GM19193 (cell line): Measurements from ENCODE around the gene SIPA1L3.

Source experiments
- POLR2A ChIP-seq: IDR thresholded peaks from 4 replicates; pipeline ENCODE4 v1.6.1; 2011; ENCODE audit not compliant: insufficient read depth, insufficient read length; ENCODE audit errors: extremely low read depth

The SIPA1L3 gene

DNA sequence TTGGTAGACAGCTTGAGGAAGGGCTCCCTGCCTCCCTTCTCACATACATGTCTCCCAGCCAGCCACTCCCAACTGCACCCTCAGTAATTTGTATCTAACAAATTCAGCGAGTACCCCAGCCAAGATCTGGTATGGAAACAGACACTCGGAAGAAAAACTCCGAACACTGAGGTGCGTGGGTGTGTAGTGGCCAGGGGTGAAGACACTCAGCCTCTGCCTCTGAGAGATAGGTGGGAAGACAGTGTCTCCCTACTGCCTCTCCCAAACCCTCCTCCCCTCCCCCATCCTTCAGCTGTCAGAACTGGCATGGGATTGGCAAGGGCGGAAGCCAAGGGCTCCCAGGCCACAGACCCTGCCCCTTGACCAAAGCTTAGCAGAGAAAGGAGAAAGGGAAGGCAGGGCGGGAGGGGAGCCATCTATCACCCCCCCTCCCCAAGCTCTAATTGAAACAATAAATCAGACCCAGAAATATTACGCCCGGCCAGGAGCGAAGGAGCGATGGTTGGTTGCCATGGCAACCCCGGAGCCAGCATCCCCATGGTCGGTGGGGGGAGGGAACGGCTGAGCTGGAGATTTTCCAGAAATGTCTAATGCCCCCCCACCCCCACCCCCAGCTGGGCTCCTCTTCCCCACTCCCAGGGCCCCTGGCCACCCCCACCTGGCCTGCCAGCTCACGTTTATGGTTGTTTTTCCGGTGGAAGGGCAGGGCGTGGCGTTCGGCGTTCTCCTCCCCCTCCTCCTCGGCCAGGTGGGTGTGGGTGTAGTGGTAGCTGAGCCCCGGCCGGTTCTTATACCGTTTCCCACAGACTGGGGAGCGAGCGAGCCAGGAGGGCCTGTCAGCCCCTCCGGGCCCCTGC is 310.0 kb downstream of the SIPA1L3 start:
- TF ChIP-seq POLR2A = no peak

DNA sequence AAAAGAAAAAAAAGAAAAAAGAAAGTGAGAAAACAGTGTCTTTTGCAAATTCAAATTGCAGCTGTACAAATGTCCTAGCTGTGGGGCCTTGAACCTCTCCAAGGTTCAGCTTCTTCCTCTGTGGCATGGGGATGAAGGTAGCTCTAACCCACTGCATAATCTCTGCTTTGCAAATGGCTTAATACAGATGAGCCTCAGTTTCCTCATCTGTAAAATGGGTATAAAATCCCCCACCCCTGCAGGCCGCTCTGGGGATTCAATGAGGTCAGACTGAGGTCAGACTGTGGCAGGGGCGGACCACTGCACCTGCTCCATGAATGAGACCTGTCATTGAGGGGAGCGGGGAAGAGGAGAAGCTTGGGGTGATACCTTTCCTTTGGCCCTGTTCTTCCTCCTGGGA is 311.2 kb downstream of the SIPA1L3 start:
- no peak for TF ChIP-seq POLR2A

DNA sequence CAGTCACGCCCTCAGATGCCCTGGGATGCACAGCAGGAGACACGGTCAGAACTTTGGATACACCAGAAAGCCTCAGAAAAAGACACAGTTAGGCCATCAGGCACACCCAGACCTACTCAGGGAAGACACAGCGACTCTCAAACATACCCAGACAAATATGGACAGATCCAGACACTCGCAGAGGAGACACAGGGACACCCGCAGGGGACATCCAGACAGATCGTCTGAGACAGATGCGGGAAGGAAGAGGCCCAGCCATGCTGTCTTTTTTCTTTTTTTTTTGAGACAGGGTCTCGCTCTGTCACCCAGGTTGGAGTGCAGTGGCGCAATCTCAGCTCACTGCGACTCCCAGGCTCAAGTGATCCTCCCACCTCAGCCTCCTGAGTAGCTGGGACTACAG is 312.2 kb downstream of the SIPA1L3 start:
- no peak for TF ChIP-seq POLR2A

GRCh38 chr19:38221421-38221820 is 314.4 kb downstream of the SIPA1L3 start:
- TF ChIP-seq POLR2A = no peak

- no peak for TF ChIP-seq POLR2A
Measured at GRCh38 chr19:38221919-38222830, 315.2 kb downstream of the SIPA1L3 start.

- no peak for TF ChIP-seq POLR2A
Measured at GRCh38 chr19:38223119-38223523, 316.1 kb downstream of the SIPA1L3 start.

- no peak for TF ChIP-seq POLR2A
Measured at GRCh38 chr19:38223617-38224013, 316.6 kb downstream of the SIPA1L3 start.

GRCh38 chr19:38224014-38224862 is 317.2 kb downstream of the SIPA1L3 start, which contains the start of gene DPF1:
Gene DPF1 (minus strand): TSS chr19:38224222. CDS start chr19:38224142, 80 bp downstream.
- TF ChIP-seq POLR2A = peak; percentile 19

DNA sequence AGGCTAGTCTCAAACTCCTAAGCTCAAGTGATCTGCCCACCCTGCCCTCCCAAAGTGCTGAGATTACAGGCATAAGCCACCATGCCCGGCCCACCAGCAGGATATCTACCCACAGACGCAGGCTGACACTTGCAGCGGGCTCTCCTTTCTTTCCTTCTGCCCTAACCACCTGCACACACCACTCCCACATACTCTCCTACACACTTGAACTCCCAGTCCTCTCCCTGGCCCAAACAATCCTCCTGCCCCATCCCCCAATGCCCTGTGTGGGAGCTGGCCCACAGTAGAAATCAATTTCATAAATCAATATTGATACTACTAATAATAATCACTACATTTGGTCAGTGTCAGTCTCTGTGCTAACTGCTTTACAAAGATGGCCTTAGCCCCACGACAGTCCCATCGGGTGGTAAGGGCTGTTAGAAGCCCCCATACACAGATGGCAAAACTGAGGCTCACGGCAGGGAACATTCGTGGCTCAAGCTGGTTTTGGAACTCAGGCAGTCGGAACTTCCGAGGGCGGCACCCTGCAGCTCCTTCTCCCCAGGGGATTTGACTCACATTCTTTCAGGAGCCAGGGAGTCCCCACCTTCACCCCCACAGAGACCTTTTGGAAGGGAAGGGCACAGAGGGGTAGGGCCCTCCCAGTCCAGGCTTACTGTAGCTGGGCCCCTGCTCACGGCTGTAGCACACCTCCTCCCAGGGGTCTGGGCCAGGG is 320.4 kb downstream of the SIPA1L3 start:
- no peak for TF ChIP-seq POLR2A

GRCh38 chr19:38228005-38228377 is 321.0 kb downstream of the SIPA1L3 start:
- no peak for TF ChIP-seq POLR2A

DNA sequence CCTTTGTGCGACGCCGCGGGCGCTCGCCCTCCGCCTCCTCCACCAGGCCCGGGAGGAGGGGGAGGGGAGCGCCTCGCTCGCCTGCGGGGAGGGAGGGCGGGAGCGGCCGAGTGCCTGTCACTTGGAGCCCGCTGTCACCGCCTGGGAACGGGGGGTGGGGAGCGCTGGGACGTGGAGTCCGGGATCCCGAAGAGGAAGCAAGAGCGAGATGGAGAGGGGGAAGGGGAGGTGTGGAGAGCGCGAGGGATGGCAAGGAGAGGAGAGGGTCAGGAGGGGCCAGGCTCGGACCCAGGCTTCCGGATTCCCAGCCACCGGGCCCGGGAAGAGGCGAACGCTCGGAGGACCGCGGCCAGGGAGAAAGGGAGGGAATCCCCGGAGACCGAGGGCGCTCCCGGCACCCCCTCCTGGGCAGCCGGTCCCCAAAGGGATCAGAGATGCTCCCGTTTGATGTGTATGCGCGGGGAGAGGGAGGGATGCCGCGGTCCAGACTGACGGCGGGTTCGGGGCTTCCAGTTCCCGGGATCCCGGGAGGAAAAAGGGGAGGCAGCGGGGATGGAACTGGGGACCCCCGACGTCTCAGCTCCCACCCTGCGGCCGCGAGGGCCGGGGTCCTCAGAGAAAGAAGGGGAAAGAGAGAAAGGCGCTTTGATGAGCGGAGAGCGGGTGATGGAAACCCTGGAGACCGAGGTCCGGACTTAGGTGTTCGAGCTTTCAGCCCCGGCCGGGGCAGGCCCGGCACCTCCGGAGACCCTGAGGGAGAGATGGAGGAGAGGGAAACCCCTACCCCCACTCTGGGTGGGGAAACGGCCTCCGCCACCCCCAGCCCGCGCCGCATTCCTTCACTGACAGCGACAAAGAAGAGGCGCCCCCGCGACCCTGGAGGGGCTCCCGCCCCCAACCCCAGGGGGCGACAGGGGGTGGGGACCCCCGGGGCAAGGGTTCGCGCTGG is 321.8 kb downstream of the SIPA1L3 start:
- TF ChIP-seq POLR2A = no peak

DNA sequence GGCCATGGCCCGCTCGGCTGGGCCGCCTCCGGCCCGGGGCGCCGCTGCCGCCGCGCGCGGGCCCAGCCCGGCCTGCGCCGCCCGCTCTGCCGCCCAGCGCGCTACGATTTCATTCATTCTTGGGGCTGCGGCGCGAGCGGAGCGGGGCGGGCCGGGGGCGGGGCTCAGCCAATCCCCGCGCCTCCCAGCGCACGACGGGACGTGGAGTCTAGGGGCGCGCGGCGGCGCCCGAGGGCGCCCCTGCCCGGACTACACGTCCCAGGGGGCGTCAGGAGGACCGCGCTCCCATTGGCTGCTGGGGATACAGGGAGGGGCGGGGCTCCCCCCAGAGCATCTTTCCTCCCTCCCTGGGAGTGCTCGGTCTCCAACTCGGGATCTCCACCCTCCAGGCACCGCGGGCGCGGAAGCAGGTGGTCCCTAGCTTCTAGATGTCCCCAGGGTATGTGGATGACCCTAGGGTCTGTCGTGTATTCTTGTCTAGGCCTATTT is 322.6 kb downstream of the SIPA1L3 start:
- TF ChIP-seq POLR2A = no peak

GRCh38 chr19:38231918-38232317 is 324.9 kb downstream of the SIPA1L3 start:
- no peak for TF ChIP-seq POLR2A
